Measurements from ENCODE around the gene TMEM131.
"Not testable (repeated sequence)": the region's sequence is repeated elsewhere in the genome, so short reads cannot be mapped to it uniquely, and the experiment has no call there.

TMEM131 gene

DNA sequence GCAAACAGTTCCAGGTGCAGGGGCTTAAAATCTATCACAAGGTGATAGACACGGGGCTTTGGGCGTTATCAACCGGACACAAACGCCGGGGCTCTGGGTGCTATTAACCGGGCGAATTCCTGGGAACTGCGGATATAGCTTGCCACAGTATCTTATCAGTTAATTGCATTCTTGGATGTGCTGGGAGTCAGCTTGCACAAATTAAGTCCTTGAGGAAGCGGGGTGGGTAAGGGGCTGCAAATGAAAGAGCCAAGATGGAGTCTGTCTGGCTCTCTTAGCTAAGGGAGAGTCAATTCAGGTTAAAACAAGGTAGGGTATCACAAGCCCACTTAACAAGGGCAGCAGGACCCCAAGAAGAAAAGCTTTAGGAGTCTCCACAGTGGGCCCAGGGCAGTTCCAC, 283.6 kb downstream of the TMEM131 start:
- not testable (repeated sequence) for H3K27ac ChIP-seq (ENCODE audit: low read depth, low read length); H3K36me3 ChIP-seq (ENCODE audit: insufficient read depth, low read length); H3K4me1 ChIP-seq (ENCODE audit: insufficient read depth, low read length); H3K9ac ChIP-seq (ENCODE audit: low read length); H3K9me3 ChIP-seq (ENCODE audit: low read length); H3K4me3 ChIP-seq (ENCODE audit: low read depth in 1 of 2, low read length in 2 of 2); H3K27me3 ChIP-seq (ENCODE audit: control insufficient read depth in 1 of 2, insufficient read depth in 2 of 2, low read length in 2 of 2)

DNA sequence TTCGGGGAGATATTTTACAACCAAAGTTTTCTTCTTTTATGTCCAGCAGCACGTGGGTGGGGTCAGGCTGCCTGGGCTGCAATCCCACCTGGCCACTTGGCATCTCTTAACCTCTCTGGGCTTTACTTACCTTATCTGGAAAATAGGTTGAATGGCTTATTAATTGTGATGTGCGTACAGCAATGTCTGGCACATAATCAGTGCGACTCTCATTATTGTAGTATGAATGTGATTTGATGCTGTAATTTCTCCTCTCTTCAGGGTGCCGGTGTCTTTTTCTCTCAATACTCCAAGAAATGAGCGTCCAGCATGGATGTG, 284.4 kb downstream of the TMEM131 start:
- Histone ChIP-seq H3K36me3 (ENCODE audit: insufficient read depth, low read length) (no peaks in the 10 kb centered on the region), H3K27me3 (ENCODE audit: control insufficient read depth in 1 of 2, insufficient read depth in 2 of 2, low read length in 2 of 2) (no peaks in the 10 kb centered on the region), H3K9ac (ENCODE audit: low read length) (no peak overlapping the region), H3K4me3 (ENCODE audit: low read depth in 1 of 2, low read length in 2 of 2) (no peak overlapping the region), H3K4me1 (ENCODE audit: insufficient read depth, low read length) (no peaks in the 10 kb centered on the region), H3K27ac (ENCODE audit: low read depth, low read length) (no peak overlapping the region), H3K9me3 (ENCODE audit: low read length) (no peaks in the 10 kb centered on the region)

DNA sequence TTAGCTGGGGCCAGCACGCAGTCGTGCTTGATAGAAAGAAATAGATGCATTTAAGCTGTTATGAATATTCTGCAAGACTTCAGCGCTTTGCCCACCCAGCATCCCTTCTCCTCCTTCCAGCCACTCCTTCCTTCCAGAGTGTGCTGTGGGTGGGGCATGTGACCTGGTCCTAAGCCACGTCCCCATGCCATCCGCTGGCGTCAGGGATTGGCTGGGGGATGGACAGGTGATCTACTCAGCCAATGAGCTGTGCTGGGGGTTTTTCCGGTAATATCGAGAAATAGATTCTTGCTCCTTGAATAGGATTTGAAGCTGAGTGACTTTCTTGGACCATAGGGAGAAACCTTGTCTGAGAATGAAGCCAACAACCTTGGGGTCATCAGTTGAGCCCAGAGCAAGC, 287.1 kb downstream of the TMEM131 start:
- Histone ChIP-seq H3K4me3 (ENCODE audit: low read depth in 1 of 2, low read length in 2 of 2) (no peak overlapping the region), H3K9ac (ENCODE audit: low read length) (no peak overlapping the region), H3K27ac (ENCODE audit: low read depth, low read length) (no peak overlapping the region), H3K9me3 (ENCODE audit: low read length) (no peaks in the 10 kb centered on the region), H3K36me3 (ENCODE audit: insufficient read depth, low read length) (no peaks in the 10 kb centered on the region), H3K4me1 (ENCODE audit: insufficient read depth, low read length) (no peaks in the 10 kb centered on the region), H3K27me3 (ENCODE audit: control insufficient read depth in 1 of 2, insufficient read depth in 2 of 2, low read length in 2 of 2) (no peaks in the 10 kb centered on the region)

DNA sequence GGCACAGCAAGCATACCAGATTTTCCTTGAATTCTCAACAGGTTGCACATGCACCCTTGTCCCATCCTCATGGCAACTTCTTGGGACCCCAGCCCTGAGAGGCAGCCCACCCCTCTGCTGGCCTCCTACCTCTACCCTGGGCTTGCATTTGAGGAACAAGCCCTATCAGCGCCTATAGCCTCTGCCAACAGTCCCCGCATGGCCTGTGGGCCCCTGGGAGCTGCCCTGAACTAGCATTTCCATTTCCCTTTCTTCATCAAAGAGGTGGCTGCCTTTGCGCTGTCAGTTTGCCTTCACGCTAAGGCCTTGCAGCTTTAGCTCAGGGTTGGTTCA, 287.7 kb downstream of the TMEM131 start:
- H3K4me3 ChIP-seq (ENCODE audit: low read depth in 1 of 2, low read length in 2 of 2): no peak overlapping the region
- no peaks in the 10 kb centered on the region for H3K27me3 ChIP-seq (ENCODE audit: control insufficient read depth in 1 of 2, insufficient read depth in 2 of 2, low read length in 2 of 2)
- no peaks in the 10 kb centered on the region for H3K9me3 ChIP-seq (ENCODE audit: low read length)
- H3K9ac ChIP-seq (ENCODE audit: low read length): no peak overlapping the region
- H3K27ac ChIP-seq (ENCODE audit: low read depth, low read length): no peak overlapping the region
- H3K4me1 ChIP-seq (ENCODE audit: insufficient read depth, low read length): no peaks in the 10 kb centered on the region
- no peaks in the 10 kb centered on the region for H3K36me3 ChIP-seq (ENCODE audit: insufficient read depth, low read length)

- no peak overlapping the region for H3K4me3 ChIP-seq (ENCODE audit: low read depth in 1 of 2, low read length in 2 of 2)
- no peaks in the 10 kb centered on the region for H3K9me3 ChIP-seq (ENCODE audit: low read length)
- no peak overlapping the region for H3K9ac ChIP-seq (ENCODE audit: low read length)
- H3K27me3 ChIP-seq (ENCODE audit: control insufficient read depth in 1 of 2, insufficient read depth in 2 of 2, low read length in 2 of 2): no peaks in the 10 kb centered on the region
- H3K27ac ChIP-seq (ENCODE audit: low read depth, low read length): no peak overlapping the region
- no peaks in the 10 kb centered on the region for H3K4me1 ChIP-seq (ENCODE audit: insufficient read depth, low read length)
- no peaks in the 10 kb centered on the region for H3K36me3 ChIP-seq (ENCODE audit: insufficient read depth, low read length)
Measured at GRCh38 chr2:97707362-97708047, 288.2 kb downstream of the TMEM131 start.

DNA sequence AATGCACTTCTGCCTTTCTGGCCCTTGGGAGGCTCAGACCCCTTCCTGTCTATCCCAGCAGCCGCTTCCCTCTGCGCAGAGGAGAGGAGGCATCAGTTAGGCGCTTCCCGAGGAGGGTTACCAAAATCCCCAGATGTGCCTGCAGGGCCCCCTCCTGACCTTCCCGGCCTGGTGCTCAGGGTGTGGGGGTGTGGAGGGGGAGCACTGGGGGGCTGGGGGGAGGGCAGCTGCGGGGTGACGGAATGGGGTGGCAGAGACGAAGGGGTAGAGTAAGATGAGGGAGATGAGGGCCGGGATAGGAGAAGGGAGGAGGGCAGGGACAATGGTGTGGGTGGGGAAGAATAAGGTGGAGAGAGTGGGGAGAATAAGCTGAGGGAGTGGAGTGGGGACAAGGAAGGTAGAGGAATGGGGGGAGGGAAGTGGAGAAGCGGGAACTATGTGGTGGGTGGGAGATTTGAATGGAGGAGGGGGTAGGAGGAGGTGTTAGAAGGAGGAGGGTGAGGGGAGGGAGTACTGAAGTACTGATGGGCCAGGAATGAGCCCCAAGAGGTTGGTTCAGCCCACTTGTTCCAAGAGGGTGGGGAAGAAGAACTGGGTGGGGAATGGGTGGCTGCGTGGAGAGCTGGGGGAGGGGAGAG, 288.9 kb downstream of the TMEM131 start:
- Histone ChIP-seq H3K9me3 (ENCODE audit: low read length) (no peaks in the 10 kb centered on the region), H3K27ac (ENCODE audit: low read depth, low read length) (no peak overlapping the region), H3K4me1 (ENCODE audit: insufficient read depth, low read length) (no peaks in the 10 kb centered on the region), H3K4me3 (ENCODE audit: low read depth in 1 of 2, low read length in 2 of 2) (no peak overlapping the region), H3K36me3 (ENCODE audit: insufficient read depth, low read length) (no peaks in the 10 kb centered on the region), H3K27me3 (ENCODE audit: control insufficient read depth in 1 of 2, insufficient read depth in 2 of 2, low read length in 2 of 2) (no peaks in the 10 kb centered on the region), H3K9ac (ENCODE audit: low read length) (no peak overlapping the region)
